Measurements from ENCODE around the gene PHF2. TPM values are rescaled to one million over a fixed set of nuclear protein-coding genes. Genes with fewer than 3 reads are reported as not detected.

PHF2 gene
- total and polyA plus RNA-seq, 2 of the 8 experiments (the other 6 are each of a cell fraction or from before 2014, with no cell fraction given) = 3.4 to 9.4 TPM

GRCh38 chr9:93671020-93671338, 94.6 kb downstream of the PHF2 start:
- no peak for TF ChIP-seq MAFK (IDR thresholded peaks at IDR 0.05; ENCODE audit: low read depth, low read length)
- Histone ChIP-seq H2AFZ (ENCODE audit: low read length) (no peak overlapping the region), H3K56ac (replicated peaks; ENCODE audit: insufficient read length, low read depth, low read length) (no peak overlapping the region), H2AK5ac (ENCODE audit: low read depth, low read length) (no peak overlapping the region), H3K4me3 (ENCODE audit: extremely low read depth in 1 of 4, insufficient read depth in 2 of 4, low read depth in 3 of 4, low read length in 4 of 4) (no peak overlapping the region), H3K36me3 (ENCODE audit: control insufficient read depth in 2 of 4, insufficient read depth in 4 of 4, low read length in 3 of 4) (no peaks in the 10 kb centered on the region; a peak in 1 of 8 replicates), H3K23me2 (ENCODE audit: low read depth, low read length) (peaks cover 2% of the 10 kb centered on the region; the same call in 1 of the 2 replicates), H2BK120ac (replicated peaks; ENCODE audit: low read depth, low read length) (no peak overlapping the region), H3K14ac (ENCODE audit: insufficient read length) (no peak overlapping the region), H3K79me1 (ENCODE audit: low read depth, low read length) (no peaks in the 10 kb centered on the region), H4K20me1 (replicated peaks in 1 of 2; ENCODE audit: control insufficient read depth in 1 of 2, insufficient read depth in 2 of 2, low read length in 2 of 2) (peaks cover 0 to 3% of the 10 kb centered on the region in 2 experiments), H4K5ac (ENCODE audit: insufficient read length, low read depth, low read length) (no peak overlapping the region), H3K4ac (replicated peaks; ENCODE audit: insufficient read length, low read depth, low read length) (no peak overlapping the region), H2BK15ac (ENCODE audit: low read length) (no peak overlapping the region), H2BK20ac (ENCODE audit: low read length) (no peak overlapping the region), H3K18ac (ENCODE audit: extremely low read depth, low read length) (no peak overlapping the region), H3K23ac (ENCODE audit: insufficient read length) (no peak overlapping the region), H4K91ac (replicated peaks; ENCODE audit: insufficient read length, low read length) (no peak overlapping the region), H2BK12ac (ENCODE audit: low read depth, low read length) (no peak overlapping the region), H3K9ac (replicated peaks in 1 of 4; ENCODE audit: extremely low read depth in 1 of 4, low read depth in 3 of 4, low read length in 3 of 4) (no peak overlapping the region), H3K27ac (ENCODE audit: low read depth, low read length) (no peak overlapping the region), H3K27me3 (replicated peaks in 1 of 4; ENCODE audit: control insufficient read depth in 3 of 4, extremely low read depth in 1 of 4, insufficient read depth in 3 of 4, low read length in 3 of 4) (no peaks in the 10 kb centered on the region; a peak in 1 of 7 replicates), H3K4me2 (ENCODE audit: insufficient read depth in 1 of 2, low read depth in 2 of 2, low read length in 2 of 2) (no peak overlapping the region), H4K8ac (ENCODE audit: extremely low read depth, insufficient read depth, low read length) (no peak overlapping the region; the same call in 1 of the 2 replicates), H3K9me3 (ENCODE audit: insufficient read depth in 2 of 2, low read depth in 1 of 2, low read length in 1 of 2) (no peaks in the 10 kb centered on the region; a peak in 1 of 4 replicates), H3K79me2 (ENCODE audit: control insufficient read depth in 1 of 2, insufficient read depth in 2 of 2, low read length in 2 of 2) (no peaks in the 10 kb centered on the region), H2BK5ac (ENCODE audit: low read depth, low read length) (no peak overlapping the region), H3K4me1 (replicated peaks in 1 of 4; ENCODE audit: control insufficient read depth in 3 of 4, insufficient read depth in 4 of 4, low read length in 3 of 4) (no peaks in the 10 kb centered on the region; a peak in 2 of 7 replicates)
- FAIRE-seq (no peak), DNase-seq (ENCODE audit: low read depth in 1 of 2, low spot score in 2 of 2) (no peak)
- CTCF ChIA-PET (ENCODE audit: partially characterized antibody) = interaction anchor here (0.6 kb wide), 1 partner anchor 11 kb away, joined by 4 read pairs; no protein-coding TSS in a partner anchor
- POLR2A ChIA-PET (ENCODE audit: partially characterized antibody) = interaction anchor here (1.7 kb wide), 1 partner anchor 11 kb away, joined by 5 read pairs; no protein-coding TSS in a partner anchor
- 83% methylated on average over 2 of the region's 2 CpGs; no CpG with 5 or more reads in 1 of the 2 experiments for WGBS, 2 experiments (ENCODE audit: extremely low coverage in 1 of 2, insufficient coverage in 1 of 2, insufficient read length in 1 of 2, insufficient replicate concordance in 2 of 2, low coverage in 1 of 2, low lambda C conversion rate in 2 of 2, missing lambda C conversion rate in 1 of 2)

Measured in H1 (cell line).